GM13977 (cell line): Measurements from ENCODE around the gene KRT86.
"Not testable (repeated sequence)": the region's sequence is repeated elsewhere in the genome, so short reads cannot be mapped to it uniquely, and the experiment has no call there.

Experiments
- DNase-seq: peaks from one replicate; pipeline ENCODE4 v3.0.0; 2012; ENCODE audit warnings: low spot score
- CTCF ChIP-seq: IDR thresholded peaks from 2 replicates; pipeline ENCODE4 v1.5.1; 2012; ENCODE audit warnings: mild to moderate bottlenecking, control low read depth; ENCODE audit not compliant: insufficient read depth; ENCODE audit errors: extremely low read depth, missing control alignments
- in situ Hi-C: fragments of 300-500 bp; cut with MboI; formaldehyde crosslinking; loops from one replicate; pipeline ENCODE4 v1.12.0; 2022; ENCODE audit warnings: low sequenced_read_pairs, low pct_unique_long_range_greater_than_20kb, mixed read lengths, inconsistent platforms; ENCODE audit not compliant: unreplicated experiment

The KRT86 gene

GRCh38 chr12:52255926-52256583 is 18.4 kb upstream of the KRT86 start:
- no peak for DNase-seq
- in situ Hi-C loops: no loop called here

GRCh38 chr12:52256584-52256935 is 17.9 kb upstream of the KRT86 start:
- in situ Hi-C loops: no loop called here
- no peak for DNase-seq
- no peak for TF ChIP-seq CTCF

More at GRCh38 chr12:52255926-52256583, 18.4 kb upstream of the KRT86 start:
- no peak for TF ChIP-seq CTCF

- in situ Hi-C loops: no loop called here
- peak; percentile 12 for DNase-seq
- TF ChIP-seq CTCF: no peak
Observed at GRCh38 chr12:52257074-52257551, 17.3 kb upstream of the KRT86 start.

- peak; percentile 18 for DNase-seq
Observed at GRCh38 chr12:52257922-52258321, 16.5 kb upstream of the KRT86 start.

GRCh38 chr12:52258335-52258901 is 16.0 kb upstream of the KRT86 start:
- no peak for TF ChIP-seq CTCF
- peak; percentile 36 for DNase-seq
- in situ Hi-C loops: no loop called here

More at GRCh38 chr12:52257922-52258321, 16.5 kb upstream of the KRT86 start:
- in situ Hi-C loops: not testable (repeated sequence)

- TF ChIP-seq CTCF: no peak
- DNase-seq: peak; percentile 17
- in situ Hi-C loops: no loop called here
Observed at GRCh38 chr12:52259657-52260243, 14.7 kb upstream of the KRT86 start.
